Kidney epithelial cell (primary cell): ENCODE data around the gene SORCS1. TPM values are rescaled to one million over a fixed set of nuclear protein-coding genes. Genes with fewer than 3 reads are reported as not detected.

Experiments used
- DNase-seq: peaks from one replicate; pipeline ENCODE4 v3.0.0-alpha.2; 2010; ENCODE audit warnings: low read depth
- H3K27me3 ChIP-seq: 2 replicates; pipeline ENCODE4 v1.6.0; 2011; ENCODE audit warnings: low read length; ENCODE audit not compliant: control insufficient read depth, insufficient read depth
- H3K36me3 ChIP-seq: 2 replicates; pipeline ENCODE4 v1.5.1; 2011; ENCODE audit warnings: low read length; ENCODE audit not compliant: control insufficient read depth, insufficient read depth
- H3K4me3 ChIP-seq: 2 replicates; pipeline ENCODE4 v1.5.1; 2011; ENCODE audit warnings: low read depth, mild to moderate bottlenecking, control low read depth, low read length
- CTCF ChIP-seq: IDR thresholded peaks from 2 replicates; pipeline ENCODE4 v1.5.1; 2011; ENCODE audit warnings: mild to moderate bottlenecking, moderate library complexity, low read length, control low read depth, inconsistent platforms; ENCODE audit not compliant: insufficient read depth, poor library complexity, severe bottlenecking
- total RNA-seq: library from RNA; depleted of rRNA; stranded (reverse); fragments of >200 nt; gene quantifications from 2 replicates; pipeline ENCODE4 v1.2.3, GENCODE V29; 2015

The SORCS1 gene
- total RNA-seq, 1 donor from 2014 or later, result 2.3 TPM

- DNase-seq, result no peak
- TF ChIP-seq CTCF, result no peak
- H3K36me3 ChIP-seq, result no peaks in the 10 kb centered on the region
- no peaks in the 10 kb centered on the region for H3K27me3 ChIP-seq
- no peak overlapping the region for H3K4me3 ChIP-seq
These were observed 407.0 kb downstream of the SORCS1 start for GRCh38 chr10:106757521-106757920.

GRCh38 chr10:106751091-106751490 lies 413.4 kb downstream of the SORCS1 start:
- H3K36me3 ChIP-seq, result no peaks in the 10 kb centered on the region
- no peaks in the 10 kb centered on the region for H3K27me3 ChIP-seq
- TF ChIP-seq CTCF, result no peak
- no peak overlapping the region for H3K4me3 ChIP-seq
- DNase-seq, result no peak

- no peak for DNase-seq
- H3K27me3 ChIP-seq, result no peaks in the 10 kb centered on the region
- no peaks in the 10 kb centered on the region for H3K36me3 ChIP-seq
- no peak overlapping the region for H3K4me3 ChIP-seq
- no peak for TF ChIP-seq CTCF
These were observed 417.6 kb downstream of the SORCS1 start for GRCh38 chr10:106746868-106747267.

- TF ChIP-seq CTCF, result no peak
These were observed 423.4 kb downstream of the SORCS1 start for GRCh38 chr10:106741006-106741530.

GRCh38 chr10:106740071-106740470 lies 424.4 kb downstream of the SORCS1 start:
- DNase-seq, result no peak
- no peak for TF ChIP-seq CTCF
- Histone ChIP-seq H3K27me3 (no peaks in the 10 kb centered on the region), H3K4me3 (no peak overlapping the region), H3K36me3 (no peaks in the 10 kb centered on the region)

More at GRCh38 chr10:106741006-106741530, 423.4 kb downstream of the SORCS1 start:
- Histone ChIP-seq H3K4me3 (no peak overlapping the region), H3K36me3 (no peaks in the 10 kb centered on the region), H3K27me3 (no peaks in the 10 kb centered on the region)
- no peak for DNase-seq

GRCh38 chr10:106734220-106734619 lies 430.3 kb downstream of the SORCS1 start:
- no peaks in the 10 kb centered on the region for H3K36me3 ChIP-seq
- H3K4me3 ChIP-seq, result no peak overlapping the region
- no peaks in the 10 kb centered on the region for H3K27me3 ChIP-seq
- DNase-seq, result no peak
- TF ChIP-seq CTCF, result no peak
